HCT116 (cell line): ENCODE data around the gene TMEM132D.

Source experiments
- CTCF ChIP-seq, 3 experiments: fragments of 200-600 bp in 1 of 3; sonication (generic) in 1 of 3; IDR thresholded peaks in 2 of 3; conservative IDR thresholded peaks in 1 of 3; 2 replicates each; pipeline ENCODE4 v1.5.1; 2012 to 2017; ENCODE audit warnings: low read depth in 2 of 3, low read length in 2 of 3, antibody characterized with exemption in 1 of 3, borderline replicate concordance in 1 of 3, control low read depth in 1 of 3, mild to moderate bottlenecking in 1 of 3, mixed read lengths in 1 of 3, mixed run types in 1 of 3, moderate library complexity in 1 of 3; ENCODE audit not compliant: insufficient read depth in 1 of 3
- EZH2 ChIP-seq: fragments of 200-600 bp; sonication (generic); IDR thresholded peaks from 2 replicates; pipeline ENCODE4 v1.6.1; 2017; ENCODE audit warnings: antibody characterized with exemption, mixed run types
- MAX ChIP-seq: IDR thresholded peaks from 2 replicates; pipeline ENCODE4 v1.6.1; 2012
- POLR2A ChIP-seq: IDR thresholded peaks from 2 replicates; pipeline ENCODE4 v1.7.0; 2011; ENCODE audit warnings: borderline replicate concordance; ENCODE audit not compliant: insufficient read depth, insufficient read length; ENCODE audit errors: extremely low read depth
- POLR2AphosphoS5 ChIP-seq: IDR thresholded peaks from 2 replicates; pipeline ENCODE4 v1.6.1; 2011; ENCODE audit warnings: mild to moderate bottlenecking, low read depth, low read length, moderate library complexity
- SRF ChIP-seq: IDR thresholded peaks from 2 replicates; pipeline ENCODE4 v1.6.1; 2012; ENCODE audit warnings: low read depth
- TCF7L2 ChIP-seq: IDR thresholded peaks from 2 replicates; pipeline ENCODE4 v1.7.0; 2011; ENCODE audit warnings: borderline replicate concordance, inconsistent platforms; ENCODE audit not compliant: insufficient read depth, insufficient read length; ENCODE audit errors: extremely low read depth
- ZBTB33 ChIP-seq: IDR thresholded peaks from 2 replicates; pipeline ENCODE4 v1.6.1; 2011; ENCODE audit warnings: mild to moderate bottlenecking, low read length, moderate library complexity; ENCODE audit not compliant: insufficient replicate concordance; ENCODE audit errors: extremely low read depth

- TF ChIP-seq POLR2AphosphoS5 (no peak), CTCF (IDR thresholded peaks at IDR 0.05 in 2 of 3, conservative IDR thresholded peaks at IDR 0.05 in 1 of 3; ENCODE audit: borderline replicate concordance in 1 of 3, insufficient read depth in 1 of 3, low read depth in 2 of 3, low read length in 2 of 3) (no peak), TCF7L2 (no peak), MAX (no peak), EZH2 (no peak), POLR2A (no peak), SRF (no peak), ZBTB33 (no peak)
These were observed 571.5 kb downstream of the TMEM132D start for GRCh38 chr12:129332286-129332685.
